ENCODE measurements around the gene APBA2. TPM values are rescaled to one million over a fixed set of nuclear protein-coding genes. Genes with fewer than 3 reads are reported as not detected.

APBA2 gene
- polyA plus RNA-seq, 1 donor (not counting 4 experiments of a cell fraction or from before 2014, with no cell fraction given) = 5.5 TPM

DNA sequence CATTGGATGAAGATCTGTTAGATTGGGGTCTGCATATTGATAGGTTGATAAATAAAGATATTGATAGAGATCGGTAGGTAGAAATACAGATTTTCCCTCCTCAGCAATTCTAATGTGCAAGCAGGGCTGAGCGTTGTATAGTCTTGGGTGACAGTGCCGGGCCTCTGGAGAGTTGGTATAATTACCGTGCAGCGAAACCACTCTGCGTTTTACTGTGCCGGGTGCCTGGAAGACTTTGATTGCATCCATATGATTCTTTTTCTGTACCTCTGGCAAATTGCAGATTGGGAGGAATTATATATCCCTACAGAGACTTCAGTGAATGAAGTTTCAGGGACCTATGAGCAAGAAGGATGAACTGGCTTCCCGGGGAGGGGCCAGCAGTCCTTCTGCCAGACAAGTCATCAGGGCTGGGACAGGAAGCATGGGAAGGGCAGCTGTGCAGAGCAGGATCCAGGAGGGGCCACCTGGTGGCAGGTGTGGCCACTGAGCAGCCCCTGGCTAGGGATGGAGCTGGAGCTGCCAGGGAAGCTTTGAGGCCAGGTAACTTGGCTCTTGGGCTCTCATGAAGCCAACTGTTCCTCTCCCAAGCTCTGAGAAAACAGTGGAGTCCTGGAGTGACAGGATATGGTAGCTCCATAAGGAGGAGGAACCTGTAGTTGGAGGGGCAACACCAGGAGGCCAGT is 132.5 kb downstream of the APBA2 start:
- H3K27ac ChIP-seq (ENCODE audit: control insufficient read depth, insufficient read depth, low read length) = no peak overlapping the region
- no peaks in the 10 kb centered on the region for H3K4me1 ChIP-seq (ENCODE audit: control insufficient read depth, extremely low read depth, insufficient read depth, low read length)
- TF ChIP-seq EZH2 (IDR thresholded peaks at IDR 0.05; ENCODE audit: low read length) = no peak
- TF ChIP-seq, protein P1, sequence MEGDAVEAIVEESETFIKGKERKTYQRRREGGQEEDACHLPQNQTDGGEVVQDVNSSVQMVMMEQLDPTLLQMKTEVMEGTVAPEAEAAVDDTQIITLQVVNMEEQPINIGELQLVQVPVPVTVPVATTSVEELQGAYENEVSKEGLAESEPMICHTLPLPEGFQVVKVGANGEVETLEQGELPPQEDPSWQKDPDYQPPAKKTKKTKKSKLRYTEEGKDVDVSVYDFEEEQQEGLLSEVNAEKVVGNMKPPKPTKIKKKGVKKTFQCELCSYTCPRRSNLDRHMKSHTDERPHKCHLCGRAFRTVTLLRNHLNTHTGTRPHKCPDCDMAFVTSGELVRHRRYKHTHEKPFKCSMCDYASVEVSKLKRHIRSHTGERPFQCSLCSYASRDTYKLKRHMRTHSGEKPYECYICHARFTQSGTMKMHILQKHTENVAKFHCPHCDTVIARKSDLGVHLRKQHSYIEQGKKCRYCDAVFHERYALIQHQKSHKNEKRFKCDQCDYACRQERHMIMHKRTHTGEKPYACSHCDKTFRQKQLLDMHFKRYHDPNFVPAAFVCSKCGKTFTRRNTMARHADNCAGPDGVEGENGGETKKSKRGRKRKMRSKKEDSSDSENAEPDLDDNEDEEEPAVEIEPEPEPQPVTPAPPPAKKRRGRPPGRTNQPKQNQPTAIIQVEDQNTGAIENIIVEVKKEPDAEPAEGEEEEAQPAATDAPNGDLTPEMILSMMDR (optimal IDR thresholded peaks at IDR 0.05 in 1 of 3, IDR thresholded peaks at IDR 0.05 in 1 of 3, conservative IDR thresholded peaks at IDR 0.05 in 1 of 3; ENCODE audit: extremely low read depth in 1 of 3, insufficient read depth in 2 of 3, low read length in 3 of 3) = peak in 1 of 3 experiments; percentile 13
- H3K9me1 ChIP-seq (ENCODE audit: control insufficient read depth, extremely low read depth, insufficient read depth, low read length) = no peaks in the 10 kb centered on the region
- H3K4me3 ChIP-seq (ENCODE audit: control insufficient read depth in 2 of 3, extremely low read depth in 1 of 3, insufficient read depth in 2 of 3, low read depth in 1 of 3, low read length in 3 of 3) = no peak overlapping the region
- H2AFZ ChIP-seq (ENCODE audit: control insufficient read depth, low read length) = no peak overlapping the region
- no peak for DNase-seq (ENCODE audit: low read depth, low spot score)
- no peaks in the 10 kb centered on the region for H4K20me1 ChIP-seq (ENCODE audit: control insufficient read depth, extremely low read depth, insufficient read depth, low read length)
- H3K9me3 ChIP-seq (ENCODE audit: control insufficient read depth, low read depth, low read length) = no peaks in the 10 kb centered on the region
- no peak overlapping the region for H3K4me2 ChIP-seq (ENCODE audit: control insufficient read depth, extremely low read depth, insufficient read depth, low read depth, low read length)
- no peaks in the 10 kb centered on the region for H3K79me2 ChIP-seq (ENCODE audit: control insufficient read depth, insufficient read depth, low read length)
- no peaks in the 10 kb centered on the region for H3K27me3 ChIP-seq (ENCODE audit: control insufficient read depth, extremely low read depth, insufficient read depth, low read length)
- no peaks in the 10 kb centered on the region for H3K36me3 ChIP-seq (ENCODE audit: control insufficient read depth in 2 of 2, extremely low read depth in 1 of 2, insufficient read depth in 2 of 2, low read length in 2 of 2)
- dilution Hi-C loops (cut with MboI; ENCODE audit: extremely low pct_ligation_motif_present, low sequenced_read_pairs) = no loop called here
- no peak overlapping the region for H3K9ac ChIP-seq (ENCODE audit: control insufficient read depth, extremely low read depth, insufficient read depth, low read length)
- no peak for FAIRE-seq

DNA sequence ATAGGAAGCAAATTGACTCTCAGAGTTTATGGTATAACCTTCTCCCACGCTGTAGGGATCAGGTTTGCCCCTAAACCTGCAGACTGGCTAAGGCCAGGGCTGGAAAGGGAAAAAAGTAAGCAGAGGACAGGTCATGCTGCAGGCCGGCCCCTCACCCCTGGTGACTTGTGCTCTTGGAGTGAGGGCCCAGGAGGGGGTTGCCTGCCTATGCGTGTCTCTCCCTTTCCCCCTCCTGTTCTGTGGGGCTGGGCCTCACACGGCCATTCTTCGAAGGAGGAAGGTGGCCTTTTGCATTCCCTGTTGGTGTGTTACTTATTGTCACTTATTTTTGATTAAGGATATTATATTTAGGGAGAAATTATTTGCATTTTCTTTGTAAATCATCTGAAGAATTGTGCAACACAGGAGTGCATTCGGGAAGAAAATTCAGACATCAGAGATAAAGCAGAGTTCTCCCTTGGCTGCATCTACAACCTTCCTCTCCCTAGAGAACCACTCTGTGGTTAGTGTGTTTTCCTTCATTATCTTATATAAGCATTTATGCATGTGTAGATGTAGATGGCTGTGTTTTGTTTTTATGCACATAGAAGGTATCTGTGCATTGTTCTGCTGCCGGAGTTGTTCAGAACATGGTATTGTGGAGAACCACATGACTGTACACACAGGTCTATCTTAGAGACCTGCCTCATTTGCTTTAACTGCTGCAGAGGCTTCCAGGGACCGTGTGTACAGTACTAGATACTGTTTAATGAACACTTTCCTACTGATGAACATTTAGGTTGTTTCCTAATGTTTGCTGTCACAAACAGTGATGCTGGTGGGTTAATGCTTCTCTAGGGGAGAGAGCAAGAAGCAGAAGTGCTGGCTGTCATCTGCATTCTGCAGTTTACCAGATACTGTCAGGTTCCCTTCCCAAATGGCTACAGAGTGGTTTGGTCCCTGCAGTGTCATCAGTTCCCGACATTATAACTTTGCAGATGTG is 133.5 kb downstream of the APBA2 start:
- TF ChIP-seq, protein P1 (optimal IDR thresholded peaks at IDR 0.05 in 1 of 3, IDR thresholded peaks at IDR 0.05 in 1 of 3, conservative IDR thresholded peaks at IDR 0.05 in 1 of 3; ENCODE audit: extremely low read depth in 1 of 3, insufficient read depth in 2 of 3, low read length in 3 of 3) = no peak
- TF ChIP-seq EZH2 (IDR thresholded peaks at IDR 0.05; ENCODE audit: low read length) = no peak
- Histone ChIP-seq H3K4me2 (ENCODE audit: control insufficient read depth, extremely low read depth, insufficient read depth, low read depth, low read length) (no peak overlapping the region), H3K79me2 (ENCODE audit: control insufficient read depth, insufficient read depth, low read length) (no peaks in the 10 kb centered on the region), H3K9ac (ENCODE audit: control insufficient read depth, extremely low read depth, insufficient read depth, low read length) (no peak overlapping the region), H3K4me3 (ENCODE audit: control insufficient read depth in 2 of 3, extremely low read depth in 1 of 3, insufficient read depth in 2 of 3, low read depth in 1 of 3, low read length in 3 of 3) (no peak overlapping the region), H3K9me1 (ENCODE audit: control insufficient read depth, extremely low read depth, insufficient read depth, low read length) (no peaks in the 10 kb centered on the region), H2AFZ (ENCODE audit: control insufficient read depth, low read length) (no peak overlapping the region), H3K27ac (ENCODE audit: control insufficient read depth, insufficient read depth, low read length) (no peak overlapping the region), H3K36me3 (ENCODE audit: control insufficient read depth in 2 of 2, extremely low read depth in 1 of 2, insufficient read depth in 2 of 2, low read length in 2 of 2) (no peaks in the 10 kb centered on the region), H3K27me3 (ENCODE audit: control insufficient read depth, extremely low read depth, insufficient read depth, low read length) (no peaks in the 10 kb centered on the region), H3K4me1 (ENCODE audit: control insufficient read depth, extremely low read depth, insufficient read depth, low read length) (no peaks in the 10 kb centered on the region), H3K9me3 (ENCODE audit: control insufficient read depth, low read depth, low read length) (no peaks in the 10 kb centered on the region), H4K20me1 (ENCODE audit: control insufficient read depth, extremely low read depth, insufficient read depth, low read length) (no peaks in the 10 kb centered on the region)
- dilution Hi-C loops (cut with MboI; ENCODE audit: extremely low pct_ligation_motif_present, low sequenced_read_pairs) = no loop called here
- FAIRE-seq = no peak
- DNase-seq (ENCODE audit: low read depth, low spot score) = no peak
